CD4-positive, alpha-beta T cell treated with Interleukin-12 subunit alpha and Interleukin-12 subunit beta, for 1 hour (primary cell): ENCODE results near the gene DHPS.
"Not testable (repeated sequence)": the region's sequence is repeated elsewhere in the genome, so short reads cannot be mapped to it uniquely, and the experiment has no call there.

Experiments used
- DNase-seq: peaks from one replicate; pipeline ENCODE4 v3.0.0-alpha.2; 2020

The DHPS gene

GRCh38 chr19:12681074-12681987 lies at the start of gene DHPS:
Gene DHPS, minus strand, starts transcription at chr19:12681880. Its CDS starts 114 bp downstream, at chr19:12681766.
- DNase-seq = peak; percentile 96

- DNase-seq = no peak
Measured at GRCh38 chr19:12731337-12731736, 49.7 kb upstream of the DHPS start.

DNA sequence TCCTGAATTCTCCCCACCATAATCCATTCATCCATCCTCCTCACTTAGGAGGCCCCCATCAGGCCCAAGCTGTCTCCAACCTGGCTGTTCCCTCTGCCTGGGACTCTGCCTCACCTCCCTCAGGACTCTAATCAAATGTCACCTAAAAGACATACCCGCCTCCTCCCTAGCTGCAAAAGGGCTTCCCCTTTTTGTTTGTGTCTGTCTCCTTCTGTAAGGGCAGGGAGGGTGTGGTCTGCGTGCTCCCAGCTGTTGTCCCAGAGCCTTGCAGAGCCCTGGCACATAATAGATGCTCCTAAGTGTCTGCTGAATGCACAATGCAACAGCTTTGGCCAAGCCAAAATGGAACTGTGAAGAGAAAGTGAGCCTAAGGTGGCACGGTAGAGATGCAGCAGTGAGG lies 48.4 kb upstream of the DHPS start:
- no peak for DNase-seq

GRCh38 chr19:12727745-12728433 lies 46.2 kb upstream of the DHPS start:
- DNase-seq = no peak

DNA sequence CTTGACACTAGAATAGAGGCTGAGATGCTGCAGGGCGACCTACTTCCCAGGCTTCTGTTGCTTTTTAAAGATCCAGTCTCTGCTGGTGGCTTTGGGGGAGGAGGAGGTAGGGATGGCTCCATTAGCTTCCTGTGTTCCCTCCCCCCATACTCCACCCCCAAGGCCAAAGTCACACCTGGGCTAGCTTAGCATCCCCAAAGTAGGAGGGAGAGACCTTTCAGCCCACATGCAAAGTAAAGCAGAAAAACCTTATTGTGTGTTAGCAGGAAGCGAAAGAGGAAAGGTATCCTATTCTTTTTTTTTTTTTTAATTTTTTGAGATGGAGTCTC lies 45.3 kb upstream of the DHPS start:
- no peak for DNase-seq

- DNase-seq = not testable (repeated sequence)
Measured at GRCh38 chr19:12725612-12726011, 43.9 kb upstream of the DHPS start.

DNA sequence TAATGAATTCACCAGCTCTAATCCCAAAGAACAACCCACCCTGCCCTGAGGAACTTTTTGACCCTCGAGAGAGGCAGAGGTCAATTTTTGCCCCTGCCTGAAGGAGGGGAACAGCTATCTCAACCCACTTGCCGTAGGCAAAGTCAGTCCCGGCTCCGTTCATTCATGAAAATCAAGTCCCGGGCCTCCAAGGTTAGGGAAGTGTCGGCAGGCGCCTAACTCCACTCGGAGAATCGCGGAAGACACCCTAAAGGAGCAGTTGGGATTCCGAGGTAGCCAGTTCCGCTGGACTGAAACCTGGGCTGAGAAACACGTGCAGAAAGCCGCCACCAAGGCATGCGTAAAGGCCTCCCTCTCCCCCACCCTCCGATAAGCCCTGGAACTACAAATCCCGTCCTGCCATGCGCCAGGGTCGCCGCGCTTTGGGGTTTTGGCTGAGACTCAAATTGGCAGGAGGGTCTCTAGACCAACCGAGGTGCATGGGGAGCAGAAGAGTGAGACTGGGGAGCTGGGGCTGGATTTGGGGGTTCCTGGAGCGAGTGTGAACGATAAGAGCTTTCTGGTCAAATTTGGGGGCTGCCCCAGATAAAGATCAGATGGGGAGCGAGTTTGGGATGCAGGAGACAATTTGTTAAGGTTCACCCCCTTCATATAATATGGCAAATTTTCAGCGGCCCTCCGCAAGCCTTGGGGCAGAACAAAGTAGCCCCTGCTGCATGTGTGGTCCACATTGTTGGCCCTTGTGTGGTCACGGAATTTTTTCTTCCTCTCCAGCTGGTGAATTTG lies 42.2 kb upstream of the DHPS start, which contains the start of gene TNPO2:
Gene TNPO2 (minus strand): TSS at position 292 of the 786 bp plus-strand sequence. CDS start 2,955 bp downstream, outside the sequence.
- DNase-seq = peak; percentile 66

GRCh38 chr19:12723381-12723640 lies 41.6 kb upstream of the DHPS start:
- no peak for DNase-seq

DNA sequence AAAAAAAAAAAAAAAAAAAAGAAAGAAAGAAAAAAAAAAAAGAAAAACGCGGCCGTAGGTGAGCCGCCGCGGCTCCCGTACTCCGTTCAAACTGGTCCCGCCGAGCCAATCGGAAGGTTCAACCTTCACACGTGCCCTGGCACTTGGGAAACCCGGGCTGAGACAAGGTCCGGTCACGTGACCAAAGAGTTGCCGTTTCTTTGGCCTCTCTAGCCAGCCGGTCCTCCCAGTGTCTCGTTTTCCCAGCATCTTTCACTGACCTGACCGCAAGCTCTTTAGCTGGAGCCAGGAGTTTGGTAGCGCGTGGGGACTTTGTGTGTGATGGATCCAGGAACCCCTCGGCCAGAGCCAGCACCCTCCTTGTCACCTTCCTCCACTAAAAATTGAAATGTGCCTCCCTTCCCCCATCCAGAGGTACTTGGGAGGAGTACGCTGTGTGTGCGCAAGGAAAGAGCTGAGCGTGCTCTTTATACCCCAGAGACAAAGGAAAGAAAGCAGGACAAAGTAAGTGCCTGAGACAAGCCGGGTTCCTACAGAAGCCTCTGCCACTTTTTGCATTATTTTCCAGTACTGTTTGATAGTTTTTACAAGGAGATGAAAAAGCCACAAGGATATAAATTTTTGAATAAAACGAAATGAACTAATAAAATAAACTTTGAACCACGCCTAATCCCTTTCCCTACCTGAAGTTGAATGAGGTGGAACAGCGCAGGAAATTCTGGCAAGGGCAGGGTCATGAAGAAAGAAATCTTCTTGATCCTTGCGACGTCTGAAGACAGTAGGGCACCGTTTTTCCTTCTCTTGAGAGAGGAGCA lies 41.1 kb upstream of the DHPS start:
- peak; percentile 97 for DNase-seq

GRCh38 chr19:12721656-12722565 lies 40.2 kb upstream of the DHPS start:
- DNase-seq = peak; percentile 58

GRCh38 chr19:12720851-12721655 lies 39.4 kb upstream of the DHPS start:
- no peak for DNase-seq

GRCh38 chr19:12720296-12720695 lies 38.6 kb upstream of the DHPS start:
- DNase-seq = no peak

DNA sequence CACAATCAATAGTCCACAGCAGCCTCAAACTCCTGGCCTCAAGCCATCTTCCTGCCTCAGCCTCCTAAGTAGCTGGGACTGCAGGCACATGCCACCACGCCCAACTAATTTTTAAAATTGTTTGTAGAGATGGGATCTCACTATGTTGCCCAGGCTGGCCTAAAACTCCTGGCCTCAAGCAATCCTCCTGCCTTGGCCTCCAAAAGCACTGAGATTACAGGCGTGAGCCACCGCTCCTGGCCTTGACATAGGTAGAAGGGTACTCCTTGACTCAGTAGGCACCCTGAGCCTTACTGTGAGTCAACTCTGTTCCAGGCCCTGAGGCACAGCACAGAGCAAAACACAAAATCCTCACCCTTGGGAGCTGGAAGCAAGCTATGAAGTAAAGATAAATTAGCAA lies 34.2 kb upstream of the DHPS start:
- no peak for DNase-seq

- no peak for DNase-seq
Measured at GRCh38 chr19:12715102-12715501, 33.4 kb upstream of the DHPS start.

GRCh38 chr19:12713304-12713703 lies 31.6 kb upstream of the DHPS start:
- not testable (repeated sequence) for DNase-seq

DNA sequence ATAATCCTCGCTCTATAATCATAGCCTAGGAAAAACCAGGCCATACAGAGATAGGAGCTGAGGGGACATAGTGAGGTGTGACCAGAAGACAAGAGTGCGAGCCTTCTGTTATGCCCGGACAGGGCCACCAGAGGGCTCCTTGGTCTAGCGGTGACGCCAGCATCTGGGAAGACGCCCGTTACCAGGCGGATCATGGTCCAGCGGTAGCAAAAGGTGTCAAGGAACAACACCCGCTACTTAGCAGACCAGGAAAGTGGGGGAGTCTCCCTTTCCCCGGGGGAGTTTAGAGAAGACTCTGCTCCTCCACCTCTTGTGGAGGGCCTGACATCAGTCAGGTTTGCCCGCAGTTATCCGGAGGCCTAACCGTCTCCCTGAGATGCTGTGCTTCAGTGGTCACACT lies 30.4 kb upstream of the DHPS start:
- DNase-seq = not testable (repeated sequence)

DNA sequence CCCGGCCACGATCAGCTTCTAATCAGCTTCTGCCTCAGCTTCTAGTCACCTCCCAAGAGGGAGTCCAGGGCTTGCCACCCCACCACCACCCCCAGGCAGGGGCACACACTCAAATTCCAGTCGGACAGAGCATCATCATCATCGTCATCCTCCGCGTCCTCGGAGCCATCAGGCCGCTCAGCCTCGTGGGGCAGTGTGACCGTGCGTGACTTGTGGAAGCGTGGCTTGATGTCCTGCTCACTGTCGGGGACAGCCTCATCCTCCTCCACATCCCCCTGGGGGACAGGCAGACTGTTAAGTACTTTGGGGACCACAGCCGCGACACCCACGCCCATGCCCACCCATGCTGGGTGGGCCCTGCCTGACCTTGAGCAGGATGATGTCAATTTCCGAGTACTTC lies 29.5 kb upstream of the DHPS start:
- DNase-seq = no peak

DNA sequence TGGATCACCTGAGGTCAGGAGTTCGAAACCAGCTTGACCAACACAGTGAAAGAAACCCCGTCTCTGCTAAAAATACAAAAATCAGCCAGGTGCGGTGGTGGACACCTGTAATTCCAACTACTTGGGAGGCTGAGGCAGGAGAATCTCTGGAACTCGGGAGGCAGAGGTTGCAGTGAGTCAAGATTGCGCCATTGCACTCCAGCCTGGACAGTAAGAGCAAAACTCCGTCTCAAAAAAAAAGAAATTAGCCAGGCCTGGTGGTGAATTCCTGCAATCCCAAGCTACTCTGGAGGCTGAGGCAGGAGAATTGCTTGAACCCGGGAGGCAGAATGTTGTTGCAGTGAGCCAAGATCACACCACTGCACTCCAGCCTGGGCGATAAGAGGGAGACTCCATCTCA lies 27.0 kb upstream of the DHPS start:
- no peak for DNase-seq

- DNase-seq = no peak
Measured at GRCh38 chr19:12706332-12706718, 24.6 kb upstream of the DHPS start.

DNA sequence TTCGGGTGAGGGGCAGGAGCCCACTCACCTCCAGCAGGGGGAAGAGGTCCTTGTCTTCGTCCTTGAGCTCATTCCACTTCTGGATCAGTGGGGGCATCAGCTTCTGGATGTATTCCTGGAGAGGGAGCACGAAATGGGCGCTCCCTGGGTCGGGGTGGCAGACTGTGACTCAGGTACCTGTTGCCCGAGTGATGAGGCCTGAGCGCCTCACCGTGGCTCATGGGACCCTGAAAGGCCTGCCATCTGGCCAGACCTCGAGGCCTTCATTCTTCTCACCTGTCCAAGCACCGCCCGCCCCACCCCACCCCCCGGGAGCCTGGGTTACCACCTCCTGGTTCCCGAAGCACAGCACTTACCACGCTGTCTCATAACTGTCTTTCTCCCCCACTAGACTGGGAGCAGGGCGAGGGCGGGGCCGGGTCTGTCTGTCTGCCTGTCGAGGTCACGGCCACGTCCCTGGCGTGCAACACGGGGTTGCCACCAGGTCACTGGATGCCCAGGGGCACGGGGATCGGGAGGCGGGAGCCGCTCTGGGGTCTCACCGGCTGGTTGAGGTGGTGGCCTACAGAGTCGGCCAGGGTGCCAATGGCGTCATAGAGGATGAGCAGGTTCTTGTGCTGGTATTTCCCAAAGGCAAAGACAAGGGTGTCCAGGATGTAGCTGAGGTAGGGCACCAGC lies 24.1 kb upstream of the DHPS start:
- no peak for DNase-seq
